NCI-H82 treated with DMSO at 0.1 percent for 48 hours (cell line): ENCODE measurements around the gene SHANK2.
A peak's percentile ranks its signal among the peaks of the same experiment; 100 is the strongest.

Experiments used
- DNase-seq: peaks from one replicate; lab custom pipeline; 2025; ENCODE audit not compliant: unreplicated experiment; lab: John Stamatoyannopoulos, UW

The SHANK2 gene

GRCh38 chr11:71269603-71270511, 17.5 kb upstream of the SHANK2 start:
- no peak for DNase-seq

- no peak for DNase-seq
Observed at GRCh38 chr11:71268706-71269321, 16.4 kb upstream of the SHANK2 start.

GRCh38 chr11:71267807-71268421, 15.5 kb upstream of the SHANK2 start:
- no peak for DNase-seq

- DNase-seq = peak; percentile 8
Observed at GRCh38 chr11:71266114-71266833, 13.9 kb upstream of the SHANK2 start.

GRCh38 chr11:71265559-71266092, 13.2 kb upstream of the SHANK2 start:
- DNase-seq = no peak

- DNase-seq = no peak
Observed at GRCh38 chr11:71263386-71263785, 11.0 kb upstream of the SHANK2 start.

- no peak for DNase-seq
Observed at GRCh38 chr11:71255800-71256479, 3.6 kb upstream of the SHANK2 start.

- no peak for DNase-seq
Observed at GRCh38 chr11:71255323-71255722, 2.9 kb upstream of the SHANK2 start.

- no peak for DNase-seq
Observed at GRCh38 chr11:71253794-71254193, 1.4 kb upstream of the SHANK2 start.

GRCh38 chr11:71252770-71253730, 673 bp upstream of the SHANK2 start:
- peak; percentile 3 for DNase-seq

GRCh38 chr11:71251761-71252268, 562 bp downstream of the SHANK2 start:
- no peak for DNase-seq

GRCh38 chr11:71251151-71251721, 1.1 kb downstream of the SHANK2 start:
- DNase-seq = no peak

- no peak for DNase-seq
Observed at GRCh38 chr11:71250523-71251150, 1.7 kb downstream of the SHANK2 start.

- DNase-seq = no peak
Observed at GRCh38 chr11:71249301-71249700, 3.1 kb downstream of the SHANK2 start.

GRCh38 chr11:71248656-71249055, 3.7 kb downstream of the SHANK2 start:
- no peak for DNase-seq

- no peak for DNase-seq
Observed at GRCh38 chr11:71248251-71248570, 4.2 kb downstream of the SHANK2 start.

- peak; percentile 8 for DNase-seq
Observed at GRCh38 chr11:71247551-71248250, 4.7 kb downstream of the SHANK2 start.

- DNase-seq = no peak
Observed at GRCh38 chr11:71246559-71246958, 5.8 kb downstream of the SHANK2 start.
